Neural progenitor cell (in vitro differentiated cells): ENCODE data around the gene TPD52L1. TPM values are rescaled to one million over a fixed set of nuclear protein-coding genes. Genes with fewer than 3 reads are reported as not detected.

Experiments used
- DNase-seq: peaks from one replicate; pipeline ENCODE4 v3.0.0-alpha.2; 2016; ENCODE audit warnings: low spot score
- H2AFZ ChIP-seq: fragments of 200-600 bp; sonication (generic); replicated peaks from 2 replicates; pipeline ENCODE4 v1.6.1; 2016; ENCODE audit warnings: antibody characterized with exemption
- H3F3A ChIP-seq: fragments of 200-600 bp; sonication (generic); 2 replicates; pipeline ENCODE4 v1.6.1; 2016; ENCODE audit warnings: antibody characterized with exemption, low read depth
- H3K27ac ChIP-seq: fragments of 200-600 bp; sonication (generic); 2 replicates; pipeline ENCODE4 v1.5.1; 2016; ENCODE audit warnings: mild to moderate bottlenecking
- H3K27me3 ChIP-seq: fragments of 200-600 bp; sonication (generic); 2 replicates; pipeline ENCODE4 v1.6.1; 2016; ENCODE audit warnings: mild to moderate bottlenecking, moderate library complexity
- H3K36me3 ChIP-seq: fragments of 200-600 bp; sonication (generic); 2 replicates; pipeline ENCODE4 v1.5.1; 2016
- H3K4me1 ChIP-seq: fragments of 200-600 bp; sonication (generic); 2 replicates; pipeline ENCODE4 v1.6.1; 2016; ENCODE audit warnings: mixed run types
- H3K4me2 ChIP-seq: fragments of 200-600 bp; sonication (generic); 2 replicates; pipeline ENCODE4 v1.6.1; 2016
- H3K4me3 ChIP-seq: fragments of 200-600 bp; sonication (generic); 2 replicates; pipeline ENCODE4 v1.5.1; 2016
- H3K79me2 ChIP-seq: fragments of 200-600 bp; sonication (generic); 2 replicates; pipeline ENCODE4 v1.6.1; 2016; ENCODE audit warnings: low read depth
- H3K9ac ChIP-seq: fragments of 200-600 bp; sonication (generic); 2 replicates; pipeline ENCODE4 v1.6.1; 2016
- H3K9me3 ChIP-seq: fragments of 200-600 bp; sonication (generic); 2 replicates; pipeline ENCODE4 v1.5.1; 2016; ENCODE audit warnings: low read depth
- H4K20me1 ChIP-seq: fragments of 200-600 bp; sonication (generic); 2 replicates; pipeline ENCODE4 v1.6.1; 2016; ENCODE audit warnings: low read depth
- H3K27ac Mint-ChIP-seq: 3 replicates; pipeline ENCODE4 v1.8.0; 2021; ENCODE audit warnings: mixed read lengths
- H3K27me3 Mint-ChIP-seq: 2 replicates; pipeline ENCODE4 v1.8.0; 2022; ENCODE audit warnings: low read depth, mild to moderate bottlenecking, inconsistent platforms, moderate library complexity, mixed read lengths; ENCODE audit not compliant: insufficient read depth
- H3K36me3 Mint-ChIP-seq: 3 replicates; pipeline ENCODE4 v1.8.0; 2021; ENCODE audit warnings: mixed read lengths
- H3K4me1 Mint-ChIP-seq: 3 replicates; pipeline ENCODE4 v1.8.0; 2021; ENCODE audit warnings: mixed read lengths
- H3K4me3 Mint-ChIP-seq: 3 replicates; pipeline ENCODE4 v1.8.0; 2021; ENCODE audit warnings: mild to moderate bottlenecking, moderate library complexity, mixed read lengths
- H3K9me3 Mint-ChIP-seq: 3 replicates; pipeline ENCODE4 v1.8.0; 2020; ENCODE audit warnings: mixed read lengths
- EZH2 ChIP-seq: fragments of 200-600 bp; sonication (generic); IDR thresholded peaks from 2 replicates; pipeline ENCODE4 v1.6.1; 2017; ENCODE audit warnings: antibody characterized with exemption, mild to moderate bottlenecking, moderate library complexity
- EZH2phosphoT487 ChIP-seq: fragments of 200-600 bp; sonication (generic); IDR thresholded peaks from 2 replicates; pipeline ENCODE4 v1.6.1; 2017; ENCODE audit warnings: antibody characterized with exemption
- total RNA-seq: library from RNA; depleted of rRNA; stranded (reverse); fragments of >200 nt; gene quantifications from 2 replicates; pipeline ENCODE4 v1.2.3, GENCODE V29; 2015; ENCODE audit warnings: low replicate concordance
- TF ChIP-seq, protein P1 (sequence below): fragments of 200-600 bp; sonication (generic); IDR thresholded peaks from 2 replicates; pipeline ENCODE4 v1.5.1; 2017; ENCODE audit warnings: antibody characterized with exemption, mild to moderate bottlenecking

The TPD52L1 gene
- total RNA-seq, 1 donor from 2014 or later: 9.5 TPM

DNA sequence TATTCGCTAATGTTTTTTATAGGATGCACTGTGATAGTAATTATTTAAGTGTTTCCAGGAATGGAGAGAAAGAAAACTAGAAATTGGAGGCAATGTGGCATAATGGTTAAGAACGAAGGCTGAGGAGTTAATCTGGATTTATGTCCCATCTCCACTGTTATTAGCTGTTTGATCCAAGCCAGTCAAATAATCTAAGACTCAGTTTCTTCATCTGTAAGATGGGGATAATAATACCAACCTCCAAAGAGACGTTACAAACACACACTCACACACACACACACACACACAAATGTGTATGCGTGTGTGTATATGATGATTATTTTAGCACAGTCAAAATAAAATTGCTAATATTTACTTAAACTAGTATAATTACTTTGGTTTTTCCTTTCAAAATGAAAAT is 36.9 kb upstream of the TPD52L1 start:
- Histone ChIP-seq H3K4me3 (no peak overlapping the region), H3K27ac (no peak overlapping the region), H3K27me3 (no peaks in the 10 kb centered on the region), H3K4me2 (no peak overlapping the region), H3K36me3 (no peaks in the 10 kb centered on the region), H3K79me2 (no peaks in the 10 kb centered on the region), H3K4me1 (peaks cover 10% of the 10 kb centered on the region), H3K9ac (no peak overlapping the region), H4K20me1 (no peaks in the 10 kb centered on the region), H3F3A (no peaks in the 10 kb centered on the region), H3K9me3 (no peaks in the 10 kb centered on the region), H2AFZ (no peak overlapping the region)
- Mint-ChIP-seq H3K9me3 (peaks cover 9% of the 10 kb centered on the region), H3K27ac (no peak overlapping the region), H3K27me3 (no peaks in the 10 kb centered on the region), H3K36me3 (peaks cover 6% of the 10 kb centered on the region), H3K4me1 (peaks cover 3% of the 10 kb centered on the region), H3K4me3 (no peak overlapping the region)
- TF ChIP-seq EZH2phosphoT487 (no peak), EZH2 (no peak)
- TF ChIP-seq, protein P1, sequence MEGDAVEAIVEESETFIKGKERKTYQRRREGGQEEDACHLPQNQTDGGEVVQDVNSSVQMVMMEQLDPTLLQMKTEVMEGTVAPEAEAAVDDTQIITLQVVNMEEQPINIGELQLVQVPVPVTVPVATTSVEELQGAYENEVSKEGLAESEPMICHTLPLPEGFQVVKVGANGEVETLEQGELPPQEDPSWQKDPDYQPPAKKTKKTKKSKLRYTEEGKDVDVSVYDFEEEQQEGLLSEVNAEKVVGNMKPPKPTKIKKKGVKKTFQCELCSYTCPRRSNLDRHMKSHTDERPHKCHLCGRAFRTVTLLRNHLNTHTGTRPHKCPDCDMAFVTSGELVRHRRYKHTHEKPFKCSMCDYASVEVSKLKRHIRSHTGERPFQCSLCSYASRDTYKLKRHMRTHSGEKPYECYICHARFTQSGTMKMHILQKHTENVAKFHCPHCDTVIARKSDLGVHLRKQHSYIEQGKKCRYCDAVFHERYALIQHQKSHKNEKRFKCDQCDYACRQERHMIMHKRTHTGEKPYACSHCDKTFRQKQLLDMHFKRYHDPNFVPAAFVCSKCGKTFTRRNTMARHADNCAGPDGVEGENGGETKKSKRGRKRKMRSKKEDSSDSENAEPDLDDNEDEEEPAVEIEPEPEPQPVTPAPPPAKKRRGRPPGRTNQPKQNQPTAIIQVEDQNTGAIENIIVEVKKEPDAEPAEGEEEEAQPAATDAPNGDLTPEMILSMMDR: no peak
- no peak for DNase-seq

DNA sequence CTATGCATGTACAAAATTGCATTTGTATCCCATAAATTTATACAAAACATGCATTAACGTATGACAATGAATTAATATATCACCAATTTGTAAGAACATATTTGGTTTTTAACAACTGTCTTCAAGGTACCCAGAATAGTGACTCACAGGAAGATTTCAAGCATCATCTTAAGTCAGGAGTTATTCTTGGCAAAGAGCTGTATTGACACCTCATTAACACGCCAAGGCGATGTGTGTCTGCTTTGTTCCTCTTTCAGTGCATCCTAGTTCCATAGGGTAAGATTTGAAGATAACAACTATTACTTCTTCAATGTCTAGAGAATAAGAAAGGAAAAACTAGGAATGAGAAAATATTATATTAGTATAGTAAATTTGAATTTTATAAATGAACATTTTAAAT is 35.8 kb upstream of the TPD52L1 start:
- Histone ChIP-seq H3F3A (no peaks in the 10 kb centered on the region), H3K4me3 (no peak overlapping the region), H3K36me3 (no peaks in the 10 kb centered on the region), H3K9ac (no peak overlapping the region), H3K27me3 (no peaks in the 10 kb centered on the region), H3K27ac (no peak overlapping the region), H3K9me3 (no peaks in the 10 kb centered on the region), H3K4me1 (peaks cover 10% of the 10 kb centered on the region), H3K79me2 (no peaks in the 10 kb centered on the region), H4K20me1 (no peaks in the 10 kb centered on the region), H2AFZ (no peak overlapping the region), H3K4me2 (no peak overlapping the region)
- no peaks in the 10 kb centered on the region for H3K27me3 Mint-ChIP-seq
- peaks cover 3% of the 10 kb centered on the region for H3K4me1 Mint-ChIP-seq
- no peak overlapping the region for H3K27ac Mint-ChIP-seq
- peaks cover 1% of the 10 kb centered on the region for H3K36me3 Mint-ChIP-seq
- H3K4me3 Mint-ChIP-seq: no peak overlapping the region
- H3K9me3 Mint-ChIP-seq: peaks cover 3% of the 10 kb centered on the region
- DNase-seq: no peak
- TF ChIP-seq, protein P1: no peak
- TF ChIP-seq EZH2phosphoT487 (no peak), EZH2 (no peak)

DNA sequence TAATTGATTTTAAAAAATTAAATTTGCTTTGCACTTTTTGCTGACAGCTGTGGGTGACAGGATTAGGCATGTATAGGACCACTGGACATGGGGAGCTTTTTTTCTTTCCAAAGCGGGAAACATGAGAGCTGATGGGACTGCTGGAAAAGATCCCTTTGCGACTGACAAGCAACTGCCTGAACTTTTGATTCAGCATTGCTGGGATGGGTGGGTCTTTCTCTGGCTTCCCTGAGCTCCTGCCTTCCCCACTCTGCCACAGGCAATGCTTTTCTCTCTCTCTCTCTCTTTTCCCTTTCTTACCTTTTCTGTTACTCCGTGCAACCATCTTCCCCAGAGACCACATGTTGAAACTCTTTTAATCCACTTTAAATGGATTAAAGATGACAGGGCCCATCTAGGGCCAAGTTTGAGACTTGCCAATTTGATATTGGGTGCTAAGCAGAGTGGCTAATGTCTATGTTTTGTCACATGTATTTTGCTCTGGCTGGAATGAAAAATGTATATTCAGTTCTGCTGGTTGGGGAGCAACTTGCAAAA is 33.5 kb upstream of the TPD52L1 start:
- H3K36me3 ChIP-seq: no peaks in the 10 kb centered on the region
- no peaks in the 10 kb centered on the region for H3K36me3 Mint-ChIP-seq
- H4K20me1 ChIP-seq: no peaks in the 10 kb centered on the region
- no peak overlapping the region for H3K27ac Mint-ChIP-seq
- no peaks in the 10 kb centered on the region for H3K27me3 Mint-ChIP-seq
- peak overlapping the region; percentile 36 for H2AFZ ChIP-seq
- H3K4me3 ChIP-seq: no peak overlapping the region
- peaks cover 10% of the 10 kb centered on the region for H3K4me1 ChIP-seq
- TF ChIP-seq EZH2: no peak
- TF ChIP-seq EZH2phosphoT487: no peak
- TF ChIP-seq, protein P1: no peak
- no peaks in the 10 kb centered on the region for H3K9me3 ChIP-seq
- H3K4me1 Mint-ChIP-seq: peaks cover 3% of the 10 kb centered on the region
- no peak overlapping the region for H3K4me3 Mint-ChIP-seq
- DNase-seq: no peak
- H3K27ac ChIP-seq: no peak overlapping the region
- H3K9ac ChIP-seq: no peak overlapping the region
- no peaks in the 10 kb centered on the region for H3K79me2 ChIP-seq
- no peaks in the 10 kb centered on the region for H3F3A ChIP-seq
- peak overlapping the region; percentile 11 for H3K4me2 ChIP-seq
- peaks cover 5% of the 10 kb centered on the region for H3K9me3 Mint-ChIP-seq
- no peaks in the 10 kb centered on the region for H3K27me3 ChIP-seq
